ENCODE results near the gene CRK. TPM values are rescaled to one million over a fixed set of nuclear protein-coding genes. Genes with fewer than 3 reads are reported as not detected.
"Not testable (repeated sequence)": the region's sequence is repeated elsewhere in the genome, so short reads cannot be mapped to it uniquely, and the experiment has no call there.

Gene CRK
- total RNA-seq, 1 donor from 2014 or later, result 41.9 TPM

- Mint-ChIP-seq H3K4me1 (peaks cover 43% of the 10 kb centered on the region), H3K27me3 (ENCODE audit: low read depth) (no peaks in the 10 kb centered on the region), H3K36me3 (peaks cover 1% of the 10 kb centered on the region), H3K4me3 (no peak overlapping the region), H3K27ac (peak overlapping the region; percentile 58), H3K9me3 (no peaks in the 10 kb centered on the region)
- no peak for TF ChIP-seq CTCF (IDR thresholded peaks at IDR 0.05; ENCODE audit: unreplicated experiment)
- DNase-seq (ENCODE audit: low spot score in 2 of 2, unreplicated experiment in 2 of 2), result no peak
Measured at GRCh38 chr17:1379930-1380313, 76.1 kb downstream of the CRK start.

- Mint-ChIP-seq H3K9me3 (no peaks in the 10 kb centered on the region), H3K27ac (peak overlapping the region; percentile 37), H3K4me3 (no peak overlapping the region), H3K4me1 (peaks cover 42% of the 10 kb centered on the region), H3K36me3 (peaks cover 1% of the 10 kb centered on the region), H3K27me3 (ENCODE audit: low read depth) (no peaks in the 10 kb centered on the region)
- TF ChIP-seq CTCF (IDR thresholded peaks at IDR 0.05; ENCODE audit: unreplicated experiment), result no peak
- no peak for DNase-seq (ENCODE audit: low spot score in 2 of 2, unreplicated experiment in 2 of 2)
Measured at GRCh38 chr17:1379208-1379929, 76.7 kb downstream of the CRK start.

GRCh38 chr17:1378476-1378860 is 77.6 kb downstream of the CRK start:
- H3K4me1 Mint-ChIP-seq, result peaks cover 42% of the 10 kb centered on the region
- DNase-seq (ENCODE audit: low spot score in 2 of 2, unreplicated experiment in 2 of 2); H3K4me3 Mint-ChIP-seq; H3K36me3 Mint-ChIP-seq; H3K9me3 Mint-ChIP-seq; H3K27me3 Mint-ChIP-seq (ENCODE audit: low read depth): not testable (repeated sequence)
- peak overlapping the region; percentile 59 for H3K27ac Mint-ChIP-seq

- Mint-ChIP-seq H3K4me1 (peaks cover 42% of the 10 kb centered on the region), H3K27me3 (ENCODE audit: low read depth) (no peaks in the 10 kb centered on the region), H3K9me3 (no peaks in the 10 kb centered on the region), H3K4me3 (no peak overlapping the region), H3K36me3 (peaks cover 3% of the 10 kb centered on the region), H3K27ac (peak overlapping the region; percentile 56)
- no peak for DNase-seq (ENCODE audit: low spot score in 2 of 2, unreplicated experiment in 2 of 2)
- TF ChIP-seq CTCF (IDR thresholded peaks at IDR 0.05; ENCODE audit: unreplicated experiment), result no peak
Measured at GRCh38 chr17:1377334-1377733, 78.7 kb downstream of the CRK start.

- H3K27ac Mint-ChIP-seq, result peak overlapping the region; percentile 88
- H3K4me3 Mint-ChIP-seq, result no peak overlapping the region
- DNase-seq (ENCODE audit: low spot score in 2 of 2, unreplicated experiment in 2 of 2), result no peak
- H3K4me1 Mint-ChIP-seq, result peaks cover 42% of the 10 kb centered on the region
- no peaks in the 10 kb centered on the region for H3K9me3 Mint-ChIP-seq
- peaks cover 4% of the 10 kb centered on the region for H3K36me3 Mint-ChIP-seq
- no peaks in the 10 kb centered on the region for H3K27me3 Mint-ChIP-seq (ENCODE audit: low read depth)
- TF ChIP-seq CTCF (IDR thresholded peaks at IDR 0.05; ENCODE audit: unreplicated experiment), result no peak
Measured at GRCh38 chr17:1376061-1376460, 80.0 kb downstream of the CRK start.

GRCh38 chr17:1375615-1376014 is 80.4 kb downstream of the CRK start:
- Mint-ChIP-seq H3K27ac (peak overlapping the region; percentile 88), H3K27me3 (ENCODE audit: low read depth) (no peaks in the 10 kb centered on the region), H3K36me3 (peaks cover 4% of the 10 kb centered on the region), H3K9me3 (no peaks in the 10 kb centered on the region), H3K4me1 (peaks cover 39% of the 10 kb centered on the region), H3K4me3 (no peak overlapping the region)
- DNase-seq (ENCODE audit: low spot score in 2 of 2, unreplicated experiment in 2 of 2), result no peak
- TF ChIP-seq CTCF (IDR thresholded peaks at IDR 0.05; ENCODE audit: unreplicated experiment), result no peak

All from mesothelial cell of epicardium (in vitro differentiated cells).